HEK293 (cell line): ENCODE measurements around the gene SIMC1.
A peak's percentile ranks its signal among the peaks of the same experiment; 100 is the strongest.

Experiments used
- CTCF ChIA-PET: fragments of 350-600 bp; formaldehyde crosslinking; extraction: SDS; loops from one replicate; lab custom pipeline; 2021; ENCODE audit warnings: antibody characterized with exemption; lab: Yijun Ruan, JAX
- POLR2A ChIA-PET: fragments of 300-600 bp; formaldehyde crosslinking; extraction: SDS; loops from one replicate; lab custom pipeline; 2020; ENCODE audit warnings: antibody characterized with exemption, inconsistent platforms; lab: Yijun Ruan, JAX
- H3K27ac ChIP-seq: fragments of 200-500 bp; sonication (Bioruptor generic); 2 replicates; pipeline ENCODE4 v1.5.1; 2014; ENCODE audit warnings: low read depth, low read length, control low read depth, inconsistent platforms; ENCODE audit errors: extremely low read depth
- H3K36me3 ChIP-seq, 2 experiments: fragments of 200-500 bp in 1 of 2; sonication (Bioruptor generic) in 1 of 2; 1 replicate in 1 of 2; 2 replicates in 1 of 2; pipeline ENCODE4 v1.5.1; 2014 to 2017; ENCODE audit warnings: inconsistent platforms in 2 of 2, low read length in 2 of 2; ENCODE audit not compliant: control insufficient read depth in 2 of 2, insufficient read depth in 1 of 2
- H3K4me1 ChIP-seq: fragments of 200-500 bp; sonication (Bioruptor generic); 2 replicates; pipeline ENCODE4 v1.5.1; 2014; ENCODE audit warnings: mild to moderate bottlenecking, low read length, inconsistent platforms; ENCODE audit not compliant: control insufficient read depth, insufficient read depth
- H3K4me3 ChIP-seq: 2 replicates; pipeline ENCODE4 v1.5.1; 2011; ENCODE audit warnings: low read depth, mild to moderate bottlenecking, control low read depth, low read length, moderate library complexity
- H3K9me3 ChIP-seq: fragments of 200-500 bp; sonication (Bioruptor generic); 2 replicates; pipeline ENCODE4 v1.5.1; 2014; ENCODE audit warnings: low read depth, low read length, inconsistent platforms; ENCODE audit not compliant: control insufficient read depth, insufficient read depth
- ZBTB48 ChIP-seq: fragments of 450-650 bp; formaldehyde crosslinking; IDR thresholded peaks from 2 replicates; pipeline ENCODE4 v1.5.1; 2016; ENCODE audit warnings: missing biosample characterization, missing genetic modification characterization
- ZBTB8A ChIP-seq: fragments of 450-650 bp; formaldehyde crosslinking; IDR thresholded peaks from 2 replicates; pipeline ENCODE4 v1.5.1; 2016; ENCODE audit warnings: missing biosample characterization, missing genetic modification characterization
- ZFP69B ChIP-seq: fragments of 450-650 bp; formaldehyde crosslinking; IDR thresholded peaks from 2 replicates; pipeline ENCODE4 v1.5.1; 2016; ENCODE audit warnings: missing biosample characterization, missing genetic modification characterization
- ZNF10 ChIP-seq: fragments of 450-650 bp; formaldehyde crosslinking; IDR thresholded peaks from 2 replicates; pipeline ENCODE4 v1.5.1; 2017; ENCODE audit warnings: missing biosample characterization, missing genetic modification characterization
- ZNF121 ChIP-seq: fragments of 450-650 bp; formaldehyde crosslinking; IDR thresholded peaks from 2 replicates; pipeline ENCODE4 v1.5.1; 2016; ENCODE audit warnings: missing biosample characterization, missing genetic modification characterization
- ZNF146 ChIP-seq: fragments of 450-650 bp; formaldehyde crosslinking; IDR thresholded peaks from 2 replicates; pipeline ENCODE4 v1.5.1; 2016; ENCODE audit warnings: missing biosample characterization, missing genetic modification characterization
- ZNF211 ChIP-seq: fragments of 450-650 bp; formaldehyde crosslinking; IDR thresholded peaks from 2 replicates; pipeline ENCODE4 v1.5.1; 2016; ENCODE audit warnings: low read depth, missing biosample characterization, missing genetic modification characterization
- ZNF366 ChIP-seq: fragments of 450-650 bp; formaldehyde crosslinking; conservative IDR thresholded peaks from 2 replicates; pipeline ENCODE4 v1.5.1; 2016; ENCODE audit warnings: missing biosample characterization, missing genetic modification characterization
- ZNF394 ChIP-seq: fragments of 450-650 bp; formaldehyde crosslinking; IDR thresholded peaks from 2 replicates; pipeline ENCODE4 v1.5.1; 2016; ENCODE audit warnings: missing biosample characterization, missing genetic modification characterization, mild to moderate bottlenecking, moderate library complexity, borderline replicate concordance
- ZNF426 ChIP-seq: fragments of 450-650 bp; formaldehyde crosslinking; IDR thresholded peaks from 2 replicates; pipeline ENCODE4 v1.5.1; 2017; ENCODE audit warnings: missing biosample characterization, missing genetic modification characterization, mild to moderate bottlenecking, inconsistent platforms, moderate library complexity
- ZNF561 ChIP-seq: fragments of 450-650 bp; IDR thresholded peaks from 2 replicates; pipeline ENCODE4 v1.5.1; 2018; ENCODE audit warnings: missing biosample characterization, missing genetic modification characterization, borderline replicate concordance
- ZNF600 ChIP-seq: fragments of 450-650 bp; formaldehyde crosslinking; IDR thresholded peaks from 2 replicates; pipeline ENCODE4 v1.5.1; 2016; ENCODE audit warnings: missing biosample characterization, missing genetic modification characterization
- ZNF623 ChIP-seq: fragments of 450-650 bp; formaldehyde crosslinking; IDR thresholded peaks from 2 replicates; pipeline ENCODE4 v1.5.1; 2016; ENCODE audit warnings: missing biosample characterization, missing genetic modification characterization
- ZNF629 ChIP-seq: fragments of 450-650 bp; formaldehyde crosslinking; IDR thresholded peaks from 2 replicates; pipeline ENCODE4 v1.5.1; 2017; ENCODE audit warnings: missing biosample characterization, missing genetic modification characterization
- ZNF670 ChIP-seq: fragments of 450-650 bp; formaldehyde crosslinking; IDR thresholded peaks from 2 replicates; pipeline ENCODE4 v1.5.1; 2016; ENCODE audit warnings: missing biosample characterization, missing genetic modification characterization, low read depth
- ZNF707 ChIP-seq: fragments of 450-650 bp; formaldehyde crosslinking; IDR thresholded peaks from 2 replicates; pipeline ENCODE4 v1.5.1; 2016; ENCODE audit warnings: missing biosample characterization, missing genetic modification characterization
- ZSCAN30 ChIP-seq: fragments of 450-650 bp; IDR thresholded peaks from 2 replicates; pipeline ENCODE4 v1.5.1; 2018; ENCODE audit warnings: missing biosample characterization, mild to moderate bottlenecking, missing genetic modification characterization, moderate library complexity
- TF ChIP-seq, protein P1 (sequence below): fragments of 450-650 bp; formaldehyde crosslinking; IDR thresholded peaks from 2 replicates; pipeline ENCODE4 v1.5.1; 2017; ENCODE audit warnings: missing biosample characterization, missing genetic modification characterization
- TF ChIP-seq, protein P2 (sequence below): fragments of 450-650 bp; IDR thresholded peaks from 2 replicates; pipeline ENCODE4 v1.5.1; 2018; ENCODE audit warnings: missing biosample characterization, missing genetic modification characterization
- TF ChIP-seq, protein P3 (sequence below): fragments of 450-650 bp; formaldehyde crosslinking; IDR thresholded peaks from 2 replicates; pipeline ENCODE4 v1.5.1; 2016; ENCODE audit warnings: missing biosample characterization, missing genetic modification characterization
- TF ChIP-seq, protein P4 (sequence below): fragments of 450-650 bp; formaldehyde crosslinking; IDR thresholded peaks from 2 replicates; pipeline ENCODE4 v1.5.1; 2016; ENCODE audit warnings: missing biosample characterization, missing genetic modification characterization
- TF ChIP-seq, protein P5 (sequence below): fragments of 450-650 bp; formaldehyde crosslinking; IDR thresholded peaks from 2 replicates; pipeline ENCODE4 v1.5.1; 2016; ENCODE audit warnings: missing biosample characterization, missing genetic modification characterization
- TF ChIP-seq, protein P6 (sequence below): fragments of 450-650 bp; formaldehyde crosslinking; IDR thresholded peaks from 2 replicates; pipeline ENCODE4 v1.5.1; 2016; ENCODE audit warnings: missing biosample characterization, missing genetic modification characterization

Gene SIMC1

DNA sequence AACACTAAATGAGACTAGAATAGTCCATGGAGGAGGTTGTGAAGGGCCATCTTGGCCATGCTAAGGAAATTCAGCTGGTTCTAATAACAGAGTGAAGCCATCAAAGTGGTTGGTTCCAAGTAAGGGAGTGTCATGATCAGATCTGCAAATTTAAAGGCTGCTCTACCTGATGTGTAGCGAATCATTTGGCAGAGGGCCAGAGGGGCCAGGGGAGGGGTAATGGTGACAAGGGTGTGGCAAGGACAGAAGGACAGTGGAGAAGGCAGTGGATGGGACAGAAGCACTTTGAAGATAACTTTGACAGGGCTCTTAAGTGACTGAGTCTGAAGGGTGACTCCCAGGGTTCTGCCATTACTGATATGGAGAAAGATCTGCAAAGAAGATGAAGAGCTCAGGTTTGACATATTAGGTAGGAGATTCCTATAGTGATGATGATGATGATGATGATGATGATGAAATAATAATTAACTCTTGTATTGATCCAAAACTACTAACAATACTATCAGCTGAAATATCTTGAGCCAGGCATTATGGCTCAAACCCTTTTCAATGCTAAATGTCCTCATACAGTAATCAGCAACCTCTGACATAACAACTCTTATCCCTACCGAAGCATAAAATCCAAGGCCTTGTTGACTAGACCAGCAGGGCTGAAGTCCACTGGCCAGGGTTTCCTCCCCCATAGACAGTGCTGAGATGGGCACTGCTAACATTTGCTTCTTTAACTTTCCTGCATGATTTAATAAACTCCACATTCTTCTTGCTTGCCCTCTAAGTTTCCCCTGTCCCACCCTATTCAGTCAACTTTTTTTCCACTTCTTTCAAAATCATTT, 103.3 kb downstream of the SIMC1 start:
- Histone ChIP-seq H3K27ac (no peak overlapping the region), H3K9me3 (no peaks in the 10 kb centered on the region), H3K4me3 (no peak overlapping the region), H3K36me3 (peaks cover 37 to 75% of the 10 kb centered on the region in 2 experiments), H3K4me1 (no peaks in the 10 kb centered on the region)
- ChIA-PET CTCF (no interaction called here), POLR2A (no interaction called here)
- TF ChIP-seq, protein P1, sequence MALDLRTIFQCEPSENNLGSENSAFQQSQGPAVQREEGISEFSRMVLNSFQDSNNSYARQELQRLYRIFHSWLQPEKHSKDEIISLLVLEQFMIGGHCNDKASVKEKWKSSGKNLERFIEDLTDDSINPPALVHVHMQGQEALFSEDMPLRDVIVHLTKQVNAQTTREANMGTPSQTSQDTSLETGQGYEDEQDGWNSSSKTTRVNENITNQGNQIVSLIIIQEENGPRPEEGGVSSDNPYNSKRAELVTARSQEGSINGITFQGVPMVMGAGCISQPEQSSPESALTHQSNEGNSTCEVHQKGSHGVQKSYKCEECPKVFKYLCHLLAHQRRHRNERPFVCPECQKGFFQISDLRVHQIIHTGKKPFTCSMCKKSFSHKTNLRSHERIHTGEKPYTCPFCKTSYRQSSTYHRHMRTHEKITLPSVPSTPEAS, result no peak
- TF ChIP-seq, protein P2, sequence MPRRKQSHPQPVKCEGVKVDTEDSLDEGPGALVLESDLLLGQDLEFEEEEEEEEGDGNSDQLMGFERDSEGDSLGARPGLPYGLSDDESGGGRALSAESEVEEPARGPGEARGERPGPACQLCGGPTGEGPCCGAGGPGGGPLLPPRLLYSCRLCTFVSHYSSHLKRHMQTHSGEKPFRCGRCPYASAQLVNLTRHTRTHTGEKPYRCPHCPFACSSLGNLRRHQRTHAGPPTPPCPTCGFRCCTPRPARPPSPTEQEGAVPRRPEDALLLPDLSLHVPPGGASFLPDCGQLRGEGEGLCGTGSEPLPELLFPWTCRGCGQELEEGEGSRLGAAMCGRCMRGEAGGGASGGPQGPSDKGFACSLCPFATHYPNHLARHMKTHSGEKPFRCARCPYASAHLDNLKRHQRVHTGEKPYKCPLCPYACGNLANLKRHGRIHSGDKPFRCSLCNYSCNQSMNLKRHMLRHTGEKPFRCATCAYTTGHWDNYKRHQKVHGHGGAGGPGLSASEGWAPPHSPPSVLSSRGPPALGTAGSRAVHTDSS (tag by site-specific recombination), result peak; percentile 87
- TF ChIP-seq ZNF10 (tag by site-specific recombination) (no peak), ZBTB48 (tag by site-specific recombination) (no peak), ZNF146 (peak; percentile 61; the same call in 1 of the 2 replicates), ZNF426 (tag by site-specific recombination) (no peak), ZNF600 (tag by site-specific recombination) (peak; percentile 35), ZNF366 (tag by site-specific recombination) (no peak), ZFP69B (tag by site-specific recombination) (no peak), ZNF707 (no peak)
- TF ChIP-seq, protein P3, sequence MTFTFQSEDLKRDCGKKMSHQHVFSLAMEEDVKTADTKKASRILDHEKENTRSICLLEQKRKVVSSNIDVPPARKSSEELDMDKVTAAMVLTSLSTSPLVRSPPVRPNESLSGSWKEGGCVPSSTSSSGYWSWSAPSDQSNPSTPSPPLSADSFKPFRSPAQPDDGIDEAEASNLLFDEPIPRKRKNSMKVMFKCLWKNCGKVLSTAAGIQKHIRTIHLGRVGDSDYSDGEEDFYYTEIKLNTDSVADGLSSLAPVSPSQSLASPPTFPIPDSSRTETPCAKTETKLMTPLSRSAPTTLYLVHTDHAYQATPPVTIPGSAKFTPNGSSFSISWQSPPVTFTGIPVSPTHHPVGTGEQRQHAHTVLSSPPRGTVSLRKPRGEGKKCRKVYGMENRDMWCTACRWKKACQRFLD, result no peak
- TF ChIP-seq, protein P4, sequence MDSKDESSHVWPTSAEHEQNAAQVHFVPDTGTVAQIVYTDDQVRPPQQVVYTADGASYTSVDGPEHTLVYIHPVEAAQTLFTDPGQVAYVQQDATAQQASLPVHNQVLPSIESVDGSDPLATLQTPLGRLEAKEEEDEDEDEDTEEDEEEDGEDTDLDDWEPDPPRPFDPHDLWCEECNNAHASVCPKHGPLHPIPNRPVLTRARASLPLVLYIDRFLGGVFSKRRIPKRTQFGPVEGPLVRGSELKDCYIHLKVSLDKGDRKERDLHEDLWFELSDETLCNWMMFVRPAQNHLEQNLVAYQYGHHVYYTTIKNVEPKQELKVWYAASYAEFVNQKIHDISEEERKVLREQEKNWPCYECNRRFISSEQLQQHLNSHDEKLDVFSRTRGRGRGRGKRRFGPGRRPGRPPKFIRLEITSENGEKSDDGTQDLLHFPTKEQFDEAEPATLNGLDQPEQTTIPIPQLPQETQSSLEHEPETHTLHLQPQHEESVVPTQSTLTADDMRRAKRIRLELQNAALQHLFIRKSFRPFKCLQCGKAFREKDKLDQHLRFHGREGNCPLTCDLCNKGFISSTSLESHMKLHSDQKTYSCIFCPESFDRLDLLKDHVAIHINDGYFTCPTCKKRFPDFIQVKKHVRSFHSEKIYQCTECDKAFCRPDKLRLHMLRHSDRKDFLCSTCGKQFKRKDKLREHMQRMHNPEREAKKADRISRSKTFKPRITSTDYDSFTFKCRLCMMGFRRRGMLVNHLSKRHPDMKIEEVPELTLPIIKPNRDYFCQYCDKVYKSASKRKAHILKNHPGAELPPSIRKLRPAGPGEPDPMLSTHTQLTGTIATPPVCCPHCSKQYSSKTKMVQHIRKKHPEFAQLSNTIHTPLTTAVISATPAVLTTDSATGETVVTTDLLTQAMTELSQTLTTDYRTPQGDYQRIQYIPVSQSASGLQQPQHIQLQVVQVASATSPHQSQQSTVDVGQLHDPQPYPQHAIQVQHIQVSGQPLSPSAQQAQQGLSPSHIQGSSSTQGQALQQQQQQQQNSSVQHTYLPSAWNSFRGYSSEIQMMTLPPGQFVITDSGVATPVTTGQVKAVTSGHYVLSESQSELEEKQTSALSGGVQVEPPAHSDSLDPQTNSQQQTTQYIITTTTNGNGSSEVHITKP, result peak; percentile 54

DNA sequence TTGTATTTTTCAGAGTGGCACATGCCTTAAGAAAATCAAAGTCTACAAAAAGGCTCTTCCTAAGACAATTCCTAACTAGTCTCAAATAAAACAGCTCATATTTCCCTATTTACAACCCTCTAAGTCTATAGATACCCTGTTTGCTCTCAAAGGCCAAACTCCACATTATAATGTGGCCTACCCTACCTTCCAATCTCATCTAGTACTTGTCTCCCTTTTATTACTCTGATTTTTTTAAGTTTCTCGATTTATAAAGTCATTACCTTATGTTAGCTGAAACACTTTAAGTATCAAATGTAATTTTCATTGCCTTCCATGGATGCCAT, 103.9 kb downstream of the SIMC1 start:
- H3K4me1 ChIP-seq, result no peaks in the 10 kb centered on the region
- no peaks in the 10 kb centered on the region for H3K9me3 ChIP-seq
- no peak overlapping the region for H3K27ac ChIP-seq
- POLR2A ChIA-PET, result no interaction called here
- peaks cover 38 to 75% of the 10 kb centered on the region in 2 experiments for H3K36me3 ChIP-seq
- H3K4me3 ChIP-seq, result no peak overlapping the region
- CTCF ChIA-PET, result interaction anchor here (0.6 to 0.7 kb wide), 2 partner anchors 45 to 106 kb away, joined by 3 read pairs; no protein-coding TSS in a partner anchor
- TF ChIP-seq ZFP69B (tag by site-specific recombination) (no peak), ZNF629 (no peak), ZNF561 (tag by site-specific recombination) (no peak), ZNF211 (tag by site-specific recombination) (no peak), ZNF394 (tag by site-specific recombination) (no peak), ZBTB8A (tag by site-specific recombination) (no peak), ZSCAN30 (tag by site-specific recombination) (no peak), ZNF707 (no peak), ZNF623 (no peak), ZNF670 (no peak), ZNF121 (tag by site-specific recombination) (no peak), ZNF10 (tag by site-specific recombination) (no peak)
- TF ChIP-seq, protein P5, sequence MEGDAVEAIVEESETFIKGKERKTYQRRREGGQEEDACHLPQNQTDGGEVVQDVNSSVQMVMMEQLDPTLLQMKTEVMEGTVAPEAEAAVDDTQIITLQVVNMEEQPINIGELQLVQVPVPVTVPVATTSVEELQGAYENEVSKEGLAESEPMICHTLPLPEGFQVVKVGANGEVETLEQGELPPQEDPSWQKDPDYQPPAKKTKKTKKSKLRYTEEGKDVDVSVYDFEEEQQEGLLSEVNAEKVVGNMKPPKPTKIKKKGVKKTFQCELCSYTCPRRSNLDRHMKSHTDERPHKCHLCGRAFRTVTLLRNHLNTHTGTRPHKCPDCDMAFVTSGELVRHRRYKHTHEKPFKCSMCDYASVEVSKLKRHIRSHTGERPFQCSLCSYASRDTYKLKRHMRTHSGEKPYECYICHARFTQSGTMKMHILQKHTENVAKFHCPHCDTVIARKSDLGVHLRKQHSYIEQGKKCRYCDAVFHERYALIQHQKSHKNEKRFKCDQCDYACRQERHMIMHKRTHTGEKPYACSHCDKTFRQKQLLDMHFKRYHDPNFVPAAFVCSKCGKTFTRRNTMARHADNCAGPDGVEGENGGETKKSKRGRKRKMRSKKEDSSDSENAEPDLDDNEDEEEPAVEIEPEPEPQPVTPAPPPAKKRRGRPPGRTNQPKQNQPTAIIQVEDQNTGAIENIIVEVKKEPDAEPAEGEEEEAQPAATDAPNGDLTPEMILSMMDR (tag by site-specific recombination), result no peak
- TF ChIP-seq, protein P6, sequence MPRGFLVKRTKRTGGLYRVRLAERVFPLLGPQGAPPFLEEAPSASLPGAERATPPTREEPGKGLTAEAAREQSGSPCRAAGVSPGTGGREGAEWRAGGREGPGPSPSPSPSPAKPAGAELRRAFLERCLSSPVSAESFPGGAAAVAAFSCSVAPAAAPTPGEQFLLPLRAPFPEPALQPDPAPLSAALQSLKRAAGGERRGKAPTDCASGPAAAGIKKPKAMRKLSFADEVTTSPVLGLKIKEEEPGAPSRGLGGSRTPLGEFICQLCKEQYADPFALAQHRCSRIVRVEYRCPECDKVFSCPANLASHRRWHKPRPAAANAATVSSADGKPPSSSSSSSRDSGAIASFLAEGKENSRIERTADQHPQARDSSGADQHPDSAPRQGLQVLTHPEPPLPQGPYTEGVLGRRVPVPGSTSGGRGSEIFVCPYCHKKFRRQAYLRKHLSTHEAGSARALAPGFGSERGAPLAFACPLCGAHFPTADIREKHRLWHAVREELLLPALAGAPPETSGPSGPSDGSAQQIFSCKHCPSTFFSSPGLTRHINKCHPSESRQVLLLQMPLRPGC (tag by site-specific recombination), result no peak
